Jurkat, Clone E6-1 (cell line): ENCODE data around the gene MRPL1. TPM values are rescaled to one million over a fixed set of nuclear protein-coding genes. Genes with fewer than 3 reads are reported as not detected.
A peak's percentile ranks its signal among the peaks of the same experiment; 100 is the strongest.

Experiments used
- DNase-seq: peaks from one replicate; pipeline ENCODE4 v3.0.0-alpha.2; 2011; ENCODE audit warnings: low read depth, low spot score
- H3K4me3 ChIP-seq: 2 replicates; pipeline ENCODE4 v1.5.1; 2011; ENCODE audit warnings: mild to moderate bottlenecking, low read length, control low read depth, moderate library complexity
- polyA plus RNA-seq: library from polyadenylated mRNA; unstranded; fragments of >200 nt; gene quantifications from one replicate; pipeline ENCODE4 v1.2.1, GENCODE V29; 2012; ENCODE audit warnings: missing spikeins; ENCODE audit not compliant: insufficient read length, insufficient read depth

MRPL1 gene
- polyA plus RNA-seq, result 38.8 TPM

- peak; percentile 98 for DNase-seq
- H3K4me3 ChIP-seq, result peak within 1 kb of the TSS; percentile 97
Observed at GRCh38 chr4:77862478-77863216, at the start of gene MRPL1. Gene MRPL1 (plus strand): TSS chr4:77862830. CDS start chr4:77862849, 19 bp downstream.

- H3K4me3 ChIP-seq, result 0 out of 2 replicates have a peak overlapping the region, but pooled peaks have one; percentile 22
- peak; percentile 90 for DNase-seq
Observed at GRCh38 chr4:77815636-77816035, 47.0 kb upstream of the MRPL1 start.

DNA sequence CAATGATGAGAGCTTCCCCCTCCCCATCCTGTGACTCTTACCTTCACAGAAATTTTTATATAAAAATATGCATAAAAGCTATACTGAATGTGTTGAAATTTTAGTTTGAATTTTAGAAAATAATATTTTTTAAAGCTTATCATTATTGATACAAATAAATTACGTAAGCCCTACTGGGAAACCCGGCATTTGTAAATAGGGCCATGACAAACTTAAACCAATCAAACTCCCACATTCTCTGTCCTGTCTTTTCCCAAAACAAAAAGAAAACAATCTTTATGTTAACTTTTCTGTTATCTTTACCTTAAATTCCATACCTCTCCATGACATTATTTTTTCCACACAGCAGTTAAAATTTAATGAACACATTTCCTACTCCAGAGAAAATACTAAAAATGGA is 46.1 kb upstream of the MRPL1 start:
- DNase-seq, result no peak

GRCh38 chr4:77817304-77818072 is 45.1 kb upstream of the MRPL1 start:
- peak overlapping the region; percentile 75 for H3K4me3 ChIP-seq
- DNase-seq, result peak; percentile 41

More for the DNA sequence above, 46.1 kb upstream of the MRPL1 start:
- H3K4me3 ChIP-seq, result no peak overlapping the region

- peak overlapping the region; percentile 75 for H3K4me3 ChIP-seq
- peak; percentile 79 for DNase-seq
Observed at GRCh38 chr4:77818073-77818601, 44.5 kb upstream of the MRPL1 start.

DNA sequence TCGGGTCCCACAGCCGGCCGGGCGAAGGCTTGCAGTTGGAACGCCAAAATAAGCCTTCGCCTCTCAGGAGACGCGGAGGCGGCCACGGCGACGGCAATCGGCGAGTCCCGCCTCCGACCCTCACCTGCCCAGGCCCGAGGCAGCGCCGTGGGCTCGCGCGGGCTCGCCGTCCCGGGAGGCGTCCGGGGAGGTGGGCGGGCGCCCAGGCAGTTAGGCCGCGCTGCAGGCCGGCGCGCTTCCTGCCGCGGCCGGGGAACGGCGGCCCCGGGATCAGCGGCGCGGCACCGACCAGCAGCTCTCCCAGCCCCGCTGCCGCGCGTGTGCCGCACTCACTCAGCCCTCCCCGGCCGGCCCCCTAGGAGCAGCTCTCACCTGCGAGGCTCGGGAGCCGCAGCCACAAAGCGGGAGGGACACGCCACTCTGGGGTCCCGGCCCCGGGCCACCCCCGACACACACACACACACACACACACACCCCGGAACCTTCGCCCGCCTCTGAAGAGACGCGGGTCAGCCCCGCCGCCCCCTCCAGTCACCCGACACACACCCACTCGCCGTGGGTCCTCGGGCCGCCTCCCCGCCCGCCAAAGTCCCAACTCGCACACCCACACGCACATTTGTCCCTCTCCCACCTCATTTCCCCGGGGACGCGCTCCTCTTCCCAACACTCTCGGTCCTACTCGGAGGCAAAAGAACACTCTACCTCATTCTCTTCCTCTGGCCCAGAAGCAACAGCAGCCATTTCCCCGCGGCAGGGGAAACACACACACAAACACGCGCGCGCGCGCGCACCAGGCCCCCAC is 43.8 kb upstream of the MRPL1 start, which contains the start of gene CNOT6L:
Gene CNOT6L (minus strand): TSS at position 767 of the 802 bp plus-strand sequence. CDS start 60 bp downstream, at position 707.
- peak within 1 kb of the TSS; percentile 79 for H3K4me3 ChIP-seq
- peak; percentile 46 for DNase-seq

GRCh38 chr4:77819404-77819842 is 43.2 kb upstream of the MRPL1 start:
- peak overlapping the region; percentile 79 for H3K4me3 ChIP-seq
- no peak for DNase-seq

DNA sequence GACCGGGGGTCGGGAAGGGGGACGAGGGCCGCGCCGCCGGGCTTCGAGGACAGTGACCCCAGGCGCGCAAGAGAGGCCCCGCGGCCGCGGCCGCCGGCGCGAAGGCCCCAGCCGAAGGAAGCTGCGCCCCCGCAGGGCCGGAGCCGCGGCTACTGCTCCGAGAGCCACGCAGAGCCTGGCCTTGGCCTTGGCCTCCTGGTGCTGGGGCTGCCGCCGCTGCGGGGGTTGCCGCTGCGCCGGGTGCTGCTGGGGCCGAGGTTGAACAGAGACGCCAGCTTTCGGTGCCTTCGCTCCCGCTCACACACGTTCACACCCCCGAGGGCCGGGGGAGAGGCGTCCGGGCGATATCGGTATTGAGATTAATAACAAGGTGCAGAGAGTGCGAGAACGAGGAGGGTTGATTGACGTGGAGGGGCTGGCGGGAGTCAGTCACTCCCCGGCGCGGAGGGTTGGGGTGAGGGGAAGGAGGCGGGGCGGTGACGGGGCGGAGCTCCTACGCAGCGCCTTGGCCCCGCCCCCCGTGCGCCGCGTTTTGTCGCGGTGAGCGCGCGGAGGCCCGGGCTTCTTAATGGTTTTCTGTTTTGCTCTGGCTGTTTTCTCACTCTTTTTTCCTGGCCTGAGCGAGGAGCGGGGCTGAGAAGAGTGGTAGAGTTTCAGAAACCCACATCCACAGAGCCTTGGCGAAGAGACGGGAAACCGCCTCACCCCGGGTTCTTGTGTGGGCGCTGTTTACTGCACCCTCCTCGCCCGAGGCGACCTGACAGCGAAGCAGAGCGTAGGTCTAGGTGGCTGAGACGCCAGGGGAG is 42.6 kb upstream of the MRPL1 start:
- peak overlapping the region; percentile 79 for H3K4me3 ChIP-seq
- DNase-seq, result peak; percentile 87

- no peak for DNase-seq
Observed at GRCh38 chr4:77820649-77821561, 41.7 kb upstream of the MRPL1 start.

DNA sequence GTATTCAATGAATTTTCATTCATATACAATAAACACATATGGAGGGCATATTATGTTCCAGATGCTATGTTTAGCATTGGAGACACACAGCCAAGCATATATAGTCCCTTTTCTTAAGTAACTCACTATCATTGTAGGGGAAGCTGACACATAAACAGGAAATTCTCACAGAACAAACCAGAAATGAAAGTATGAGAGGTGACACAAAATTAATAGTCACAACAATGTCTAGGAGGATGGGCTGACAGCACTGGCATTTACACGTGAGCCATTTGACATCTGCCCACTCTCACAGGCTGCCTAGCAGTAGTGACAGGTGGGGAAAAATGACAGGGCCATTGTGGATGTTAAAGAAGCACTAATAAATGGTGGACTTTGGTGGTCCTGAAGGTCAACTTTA is 40.9 kb upstream of the MRPL1 start:
- H3K4me3 ChIP-seq, result no peak overlapping the region
- DNase-seq, result peak; percentile 46

More at GRCh38 chr4:77820649-77821561, 41.7 kb upstream of the MRPL1 start:
- H3K4me3 ChIP-seq, result peak overlapping the region; percentile 79

DNA sequence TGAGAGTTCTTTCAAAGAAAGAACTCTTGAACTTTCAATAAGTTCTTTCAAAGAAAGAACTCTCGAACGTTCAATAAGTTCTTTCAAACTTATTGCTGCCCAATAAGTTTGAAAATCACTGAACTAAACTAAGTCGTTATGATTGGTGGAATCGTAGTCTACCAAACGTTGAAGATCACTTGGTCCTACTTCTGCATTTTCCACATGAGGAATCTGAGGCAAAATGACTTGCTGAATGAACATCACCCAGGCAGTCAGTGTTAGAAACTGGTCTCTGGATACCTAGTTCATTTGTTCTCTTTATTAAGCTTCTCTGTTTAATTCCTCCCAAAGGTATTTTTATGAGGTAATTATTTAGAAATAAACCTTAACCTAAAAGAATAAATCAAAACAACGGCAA is 36.4 kb upstream of the MRPL1 start:
- DNase-seq, result no peak
- no peak overlapping the region for H3K4me3 ChIP-seq

DNA sequence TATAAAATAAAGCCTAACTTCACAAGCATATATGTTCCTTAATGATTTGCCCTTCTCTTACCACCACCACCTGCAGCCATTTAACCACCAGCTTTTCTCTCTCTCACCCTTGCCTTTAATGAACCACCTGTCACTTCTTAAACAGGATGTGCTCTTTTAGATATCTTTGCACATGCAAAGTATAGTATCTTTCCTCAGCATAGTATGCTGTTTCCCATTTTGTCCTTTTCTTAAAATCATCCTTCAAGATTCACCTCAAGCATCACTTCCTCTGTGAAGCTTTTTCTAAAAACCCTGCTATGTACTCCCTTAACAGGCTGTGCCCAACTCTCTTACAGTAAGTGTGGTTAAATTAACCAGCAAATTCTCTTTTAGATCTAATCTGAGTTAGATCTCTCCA is 35.3 kb upstream of the MRPL1 start:
- no peak overlapping the region for H3K4me3 ChIP-seq
- DNase-seq, result peak; percentile 92

DNA sequence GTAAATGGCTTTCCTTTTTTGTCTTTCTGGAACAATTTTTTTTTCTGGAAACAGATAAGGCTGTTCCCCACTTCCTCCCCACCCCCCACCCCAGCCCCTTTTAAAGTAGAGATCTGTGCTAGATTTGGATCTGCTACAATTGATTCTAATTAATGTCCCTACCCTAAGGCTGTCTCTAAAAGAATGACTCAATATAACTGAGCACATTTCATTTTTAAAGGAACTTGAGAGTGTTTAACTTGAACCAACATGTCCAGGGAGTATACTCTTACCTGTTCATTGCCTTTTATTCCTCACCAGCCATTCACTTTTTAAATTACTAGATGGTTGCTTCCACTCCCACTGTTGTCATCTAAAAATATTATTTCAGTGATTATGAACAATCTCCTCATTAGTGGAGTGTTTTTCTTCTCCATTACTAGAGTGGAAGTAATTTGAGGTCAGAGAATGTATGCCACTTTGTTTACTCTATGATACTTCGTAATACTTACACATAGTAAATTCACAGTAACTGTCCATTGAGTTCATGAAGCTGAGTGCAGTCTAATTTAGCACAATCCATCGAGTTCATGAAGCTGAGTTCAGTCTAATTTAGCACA is 29.4 kb upstream of the MRPL1 start:
- no peak overlapping the region for H3K4me3 ChIP-seq
- no peak for DNase-seq

GRCh38 chr4:77834403-77834802 is 28.2 kb upstream of the MRPL1 start:
- DNase-seq, result no peak
- no peak overlapping the region for H3K4me3 ChIP-seq

GRCh38 chr4:77843628-77844027 is 19.0 kb upstream of the MRPL1 start:
- no peak overlapping the region for H3K4me3 ChIP-seq
- no peak for DNase-seq

DNA sequence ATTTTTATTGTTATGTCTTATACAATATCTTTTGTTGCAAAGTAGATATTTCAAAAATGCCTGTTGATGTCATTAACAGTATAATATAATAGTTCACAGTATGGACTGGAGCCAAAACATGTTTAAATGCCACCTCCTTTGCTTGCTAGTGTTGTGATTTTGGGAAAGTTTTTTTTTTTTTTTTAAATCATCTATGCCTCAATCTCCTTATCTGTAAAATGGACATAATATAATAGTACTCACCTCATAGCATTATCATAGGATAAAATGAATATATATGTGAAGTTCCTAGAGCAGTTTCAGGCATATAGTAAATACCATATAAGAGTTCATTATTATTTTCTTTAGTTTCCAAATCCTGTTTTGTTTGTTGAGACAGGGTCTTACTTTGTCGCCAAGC is 18.3 kb upstream of the MRPL1 start:
- no peak overlapping the region for H3K4me3 ChIP-seq

GRCh38 chr4:77845400-77845799 is 17.2 kb upstream of the MRPL1 start:
- DNase-seq, result no peak
- no peak overlapping the region for H3K4me3 ChIP-seq

More for the DNA sequence above, 18.3 kb upstream of the MRPL1 start:
- no peak for DNase-seq
